NCI-H1092 (cell line): ENCODE measurements around the gene PRR20D.
"Not testable (repeated sequence)": the region's sequence is repeated elsewhere in the genome, so short reads cannot be mapped to it uniquely, and the experiment has no call there.

Experiments
- DNase-seq: peaks from one replicate; lab custom pipeline; 2025; lab: John Stamatoyannopoulos, UW

PRR20D gene

DNA sequence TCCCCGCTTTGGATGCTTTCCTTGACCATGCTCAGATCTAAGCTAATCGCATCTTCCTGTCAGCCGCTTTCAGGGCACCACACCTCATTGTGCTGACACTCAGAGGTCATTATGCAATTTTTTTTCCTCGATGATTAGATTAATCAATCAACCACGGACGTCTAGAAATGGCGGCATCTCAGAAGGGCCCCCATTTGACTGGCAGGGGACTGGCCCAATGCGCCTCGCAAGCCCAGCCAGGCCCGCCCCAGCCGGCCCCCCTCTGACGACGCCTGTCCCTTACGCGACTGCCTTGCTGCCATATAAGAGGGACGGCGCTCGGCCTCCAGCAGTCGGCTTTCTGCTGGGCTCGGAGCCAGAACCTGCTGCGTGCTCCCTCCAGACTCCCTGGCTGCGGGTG, at the start of gene PRR20D:
Gene PRR20D, plus strand, starts transcription at position 301 of the 400 bp plus-strand sequence. CDS start 387 bp downstream, outside the sequence.
- not testable (repeated sequence) for DNase-seq

GRCh38 chr13:57114945-57115344, 45.5 kb upstream of the PRR20D start:
- DNase-seq = no peak

DNA sequence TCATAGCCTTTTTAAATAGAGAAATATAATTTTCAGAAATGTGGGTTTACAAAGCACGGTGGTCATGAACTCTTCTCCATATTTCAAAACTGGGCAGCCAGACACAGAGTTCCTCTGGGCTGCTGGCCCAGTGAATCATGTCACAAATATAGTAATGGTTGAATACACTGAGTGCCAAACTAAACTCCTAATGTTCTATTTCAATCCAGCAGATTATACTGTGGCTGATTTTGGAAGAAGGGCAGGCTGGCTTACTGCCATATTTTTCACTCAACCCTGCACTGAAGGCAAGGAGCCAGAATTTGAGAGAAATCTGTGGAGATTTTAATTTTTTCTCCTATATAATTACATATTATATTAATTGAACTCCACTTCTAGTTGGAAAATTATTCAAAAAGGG, 36.8 kb upstream of the PRR20D start:
- DNase-seq = peak; percentile 56

DNA sequence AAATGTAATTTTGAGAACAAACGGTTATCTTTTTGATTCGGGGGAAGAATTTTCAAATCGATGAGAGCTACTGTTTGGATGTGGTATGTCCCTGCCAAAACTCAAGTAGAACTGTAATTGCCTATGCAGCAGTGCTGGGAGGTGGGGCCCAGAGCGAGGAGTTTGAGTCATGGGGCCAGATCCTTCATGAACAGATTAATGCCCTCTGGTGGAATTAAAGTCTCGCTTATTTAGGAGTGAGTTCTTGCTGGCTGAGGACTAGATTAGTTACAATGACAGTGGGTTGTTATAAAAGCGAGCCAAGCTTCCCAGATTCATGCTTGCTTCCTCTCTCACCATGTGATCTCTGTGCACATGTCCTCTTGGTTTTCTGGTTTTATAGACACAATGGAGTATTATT, 31.5 kb upstream of the PRR20D start:
- DNase-seq = no peak

- DNase-seq = no peak
Observed at GRCh38 chr13:57136093-57136492, 24.3 kb upstream of the PRR20D start.

DNA sequence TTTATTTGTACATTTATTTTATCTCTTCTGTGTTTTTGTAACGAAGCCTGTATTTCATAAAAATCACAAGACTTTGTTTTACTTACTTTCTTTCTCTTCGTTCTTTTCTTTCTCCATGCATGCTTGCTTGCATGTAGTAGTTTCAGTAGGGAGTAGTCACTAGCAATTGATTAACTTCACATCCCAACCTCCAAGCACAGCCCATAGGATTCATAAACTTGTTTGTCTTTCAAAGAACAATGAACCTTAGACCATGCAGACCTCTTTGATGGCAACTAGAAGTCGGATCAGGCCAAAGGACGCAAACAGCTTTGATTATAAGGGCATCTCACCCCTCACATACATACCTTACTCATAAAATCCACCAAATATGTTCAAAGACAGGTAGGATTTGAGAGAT, 22.8 kb upstream of the PRR20D start:
- no peak for DNase-seq

DNA sequence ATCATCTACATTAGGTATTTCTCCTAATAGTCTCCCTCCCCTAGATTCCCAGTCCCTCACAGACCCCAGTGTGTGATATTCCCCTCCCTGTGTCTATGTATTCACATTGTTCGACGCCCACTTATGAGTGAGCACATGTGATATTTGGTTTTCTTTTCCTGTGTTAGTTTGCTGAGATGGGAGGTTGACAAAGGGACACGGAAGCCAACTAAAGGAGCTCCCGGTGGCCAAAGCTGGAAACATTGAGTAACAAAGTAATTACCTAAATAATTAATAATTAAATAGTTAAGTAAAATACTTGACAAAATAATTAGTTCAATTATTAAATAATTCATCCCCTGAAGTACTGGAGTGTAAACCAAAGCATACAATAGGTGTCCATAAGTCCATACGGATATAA, 21.4 kb upstream of the PRR20D start:
- no peak for DNase-seq

GRCh38 chr13:57139781-57140180, 20.7 kb upstream of the PRR20D start:
- not testable (repeated sequence) for DNase-seq

DNA sequence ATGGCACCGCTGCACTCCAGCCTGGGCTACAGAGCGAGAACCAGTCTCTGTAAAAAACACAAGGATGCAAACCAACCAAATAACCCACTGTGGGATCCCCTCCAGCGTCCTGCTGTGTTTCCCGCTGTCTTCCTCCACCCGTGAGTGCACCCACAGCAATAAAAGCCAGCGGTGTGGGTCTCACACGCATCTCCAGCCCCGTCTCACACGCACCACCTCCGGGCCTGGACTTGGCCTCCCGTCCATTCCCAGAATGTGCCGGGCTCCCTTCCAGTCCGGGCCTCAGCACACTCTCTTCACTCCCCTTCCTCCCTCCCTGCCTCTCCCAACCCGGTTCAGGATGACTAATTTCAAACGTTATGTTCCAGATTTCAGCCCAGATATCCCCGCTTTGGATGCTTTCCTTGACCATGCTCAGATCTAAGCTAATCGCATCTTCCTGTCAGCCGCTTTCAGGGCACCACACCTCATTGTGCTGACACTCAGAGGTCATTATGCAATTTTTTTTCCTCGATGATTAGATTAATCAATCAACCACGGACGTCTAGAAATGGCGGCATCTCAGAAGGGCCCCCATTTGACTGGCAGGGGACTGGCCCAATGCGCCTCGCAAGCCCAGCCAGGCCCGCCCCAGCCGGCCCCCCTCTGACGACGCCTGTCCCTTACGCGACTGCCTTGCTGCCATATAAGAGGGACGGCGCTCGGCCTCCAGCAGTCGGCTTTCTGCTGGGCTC, 20.0 kb upstream of the PRR20D start, which contains the start of gene PRR20A:
Gene PRR20A, plus strand, starts transcription at position 684 of the 734 bp plus-strand sequence. CDS start 387 bp downstream, outside the sequence.
- DNase-seq = not testable (repeated sequence)

DNA sequence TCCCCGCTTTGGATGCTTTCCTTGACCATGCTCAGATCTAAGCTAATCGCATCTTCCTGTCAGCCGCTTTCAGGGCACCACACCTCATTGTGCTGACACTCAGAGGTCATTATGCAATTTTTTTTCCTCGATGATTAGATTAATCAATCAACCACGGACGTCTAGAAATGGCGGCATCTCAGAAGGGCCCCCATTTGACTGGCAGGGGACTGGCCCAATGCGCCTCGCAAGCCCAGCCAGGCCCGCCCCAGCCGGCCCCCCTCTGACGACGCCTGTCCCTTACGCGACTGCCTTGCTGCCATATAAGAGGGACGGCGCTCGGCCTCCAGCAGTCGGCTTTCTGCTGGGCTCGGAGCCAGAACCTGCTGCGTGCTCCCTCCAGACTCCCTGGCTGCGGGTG, 13.2 kb upstream of the PRR20D start, which contains the start of gene PRR20B:
Gene PRR20B, plus strand, starts transcription at position 301 of the 400 bp plus-strand sequence. CDS start 387 bp downstream, outside the sequence.
- not testable (repeated sequence) for DNase-seq

- not testable (repeated sequence) for DNase-seq
Observed at GRCh38 chr13:57148106-57148505, 12.3 kb upstream of the PRR20D start.

DNA sequence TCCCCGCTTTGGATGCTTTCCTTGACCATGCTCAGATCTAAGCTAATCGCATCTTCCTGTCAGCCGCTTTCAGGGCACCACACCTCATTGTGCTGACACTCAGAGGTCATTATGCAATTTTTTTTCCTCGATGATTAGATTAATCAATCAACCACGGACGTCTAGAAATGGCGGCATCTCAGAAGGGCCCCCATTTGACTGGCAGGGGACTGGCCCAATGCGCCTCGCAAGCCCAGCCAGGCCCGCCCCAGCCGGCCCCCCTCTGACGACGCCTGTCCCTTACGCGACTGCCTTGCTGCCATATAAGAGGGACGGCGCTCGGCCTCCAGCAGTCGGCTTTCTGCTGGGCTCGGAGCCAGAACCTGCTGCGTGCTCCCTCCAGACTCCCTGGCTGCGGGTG, 6.7 kb upstream of the PRR20D start, which contains the start of gene PRR20C:
Gene PRR20C, plus strand, starts transcription at position 301 of the 400 bp plus-strand sequence. CDS start 387 bp downstream, outside the sequence.
- DNase-seq = not testable (repeated sequence)

GRCh38 chr13:57166897-57167296, 6.5 kb downstream of the PRR20D start, which contains the start of gene PRR20E:
PRR20E (plus strand) TSS chr13:57167197; CDS start chr13:57167584, 387 bp downstream.
- DNase-seq = not testable (repeated sequence)

DNA sequence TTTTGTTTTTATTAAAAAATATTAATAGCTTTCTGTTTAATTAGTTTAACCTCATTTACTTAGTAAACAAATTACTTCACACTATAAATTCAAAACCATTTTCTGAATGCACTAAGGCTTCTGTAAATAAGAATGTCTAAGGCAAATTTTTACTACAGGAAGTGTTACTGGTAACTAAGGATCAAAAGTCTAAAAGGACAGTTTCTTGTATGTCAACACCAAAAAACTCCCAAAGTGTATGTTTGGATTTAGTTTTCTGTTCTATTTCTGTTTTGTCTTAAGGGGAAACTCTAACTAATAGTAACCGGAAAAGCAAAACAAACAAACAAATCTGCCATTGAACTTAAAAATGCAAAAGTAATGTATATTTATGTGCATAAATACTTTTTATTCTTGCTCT, 31.2 kb downstream of the PRR20D start:
- DNase-seq = no peak

GRCh38 chr13:57212989-57213388, 52.6 kb downstream of the PRR20D start:
- no peak for DNase-seq
